Activated CD8-positive, alpha-beta memory T cell treated with anti-CD3 and anti-CD28 coated beads, Interleukin-2, amount 50 U/mL, for 48 hours (primary cell): Measurements from ENCODE around the gene LYPLA2.
"Not testable (repeated sequence)": the region's sequence is repeated elsewhere in the genome, so short reads cannot be mapped to it uniquely, and the experiment has no call there.

Source experiments
- DNase-seq: peaks from one replicate; pipeline ENCODE4 v3.0.0-alpha.2; 2020

The LYPLA2 gene

GRCh38 chr1:23801338-23801748 lies 10.4 kb downstream of the LYPLA2 start:
- DNase-seq = no peak

DNA sequence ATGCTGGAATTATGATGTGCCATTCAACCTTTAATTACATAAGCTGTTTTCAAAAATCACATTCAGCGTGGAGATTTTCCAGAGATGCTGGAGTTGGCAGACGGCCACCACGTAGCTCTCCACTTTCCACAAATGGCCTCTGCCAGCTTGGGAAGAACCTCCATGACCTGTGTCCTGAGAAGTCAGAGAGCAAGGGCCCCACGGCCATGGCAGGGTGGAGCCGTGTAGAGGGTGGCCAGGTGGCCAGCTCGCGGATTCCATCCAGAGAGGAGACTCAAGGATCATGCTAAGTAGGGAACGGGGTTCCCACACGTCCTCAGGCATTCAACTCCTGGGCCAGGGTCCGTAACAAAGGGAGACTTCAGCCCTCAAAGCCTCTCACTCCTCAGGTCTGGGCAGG lies 10.9 kb downstream of the LYPLA2 start:
- DNase-seq = no peak

DNA sequence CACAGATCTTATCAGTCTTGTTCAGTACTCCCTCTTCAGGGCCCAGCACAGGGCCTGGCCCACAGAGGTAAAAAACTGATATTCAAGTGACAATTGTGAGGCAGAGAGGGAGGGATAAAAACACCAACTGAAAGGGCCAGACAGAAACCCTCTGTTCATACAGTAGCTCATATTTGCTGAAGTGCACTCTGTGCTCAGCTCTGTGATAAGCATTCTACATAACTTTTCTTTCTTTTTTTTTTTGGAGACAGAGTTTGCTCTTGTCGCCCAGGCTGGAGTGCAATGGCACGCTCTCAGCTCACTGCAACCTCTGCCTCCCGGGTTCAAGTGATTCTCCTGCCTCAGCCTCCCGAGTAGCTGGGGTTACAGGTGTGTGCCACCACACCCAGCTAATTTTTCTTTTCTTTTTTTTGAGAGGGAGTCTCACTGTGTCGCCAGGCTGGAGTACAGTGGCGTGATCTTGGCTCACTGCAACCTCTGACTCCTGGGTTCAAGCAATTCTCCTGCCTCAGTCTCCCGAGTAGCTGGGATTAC lies 11.9 kb downstream of the LYPLA2 start:
- not testable (repeated sequence) for DNase-seq

DNA sequence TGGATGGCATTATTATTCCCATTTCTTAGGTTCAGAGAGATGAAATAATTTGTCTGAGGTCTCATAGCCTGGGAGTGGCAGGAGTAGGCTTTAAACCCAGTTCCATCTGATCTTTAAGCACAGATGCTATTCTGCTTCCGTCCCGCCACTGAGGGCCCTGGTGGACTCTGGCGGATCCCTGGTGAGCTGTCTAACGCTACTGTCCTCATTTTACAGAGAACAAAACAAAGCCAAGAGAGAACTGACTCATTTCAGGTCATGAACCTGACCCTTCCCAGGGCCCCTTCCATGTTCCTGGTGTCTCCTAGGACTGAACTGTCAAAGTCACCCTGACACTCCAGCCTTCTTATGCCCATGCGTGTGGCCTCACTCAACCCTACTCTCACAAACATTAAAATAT lies 12.7 kb downstream of the LYPLA2 start:
- DNase-seq = no peak

DNA sequence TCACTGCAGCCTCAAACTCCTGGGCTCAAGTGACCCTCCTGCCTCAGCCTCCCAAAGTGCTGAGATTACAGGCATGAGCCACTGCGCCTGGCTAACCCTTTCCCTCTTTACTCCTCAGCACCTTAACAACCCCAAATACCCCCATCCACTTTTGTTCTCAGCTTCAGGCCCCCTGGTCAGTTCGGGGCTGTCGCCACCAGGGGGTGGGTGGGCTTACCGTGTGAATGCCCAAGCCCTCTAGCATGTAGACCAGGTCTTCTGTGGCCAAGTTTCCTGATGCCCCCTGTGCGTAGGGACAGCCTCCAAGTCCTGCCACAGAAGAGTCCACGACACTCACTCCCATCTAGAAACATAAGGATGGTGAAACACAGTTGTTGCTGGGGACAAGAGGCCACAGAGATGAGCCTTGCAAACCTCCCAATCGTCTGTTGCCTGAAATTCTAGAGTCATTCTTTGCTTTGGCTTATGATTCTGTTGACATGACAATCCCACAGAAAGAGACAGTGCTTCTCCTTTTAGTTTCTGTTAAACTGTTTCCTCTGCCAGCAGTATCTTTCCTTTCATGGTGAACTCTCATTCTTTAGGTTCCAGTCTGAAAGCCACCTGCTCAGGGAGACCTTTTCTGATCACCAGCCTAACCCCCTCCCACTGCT lies 13.4 kb downstream of the LYPLA2 start:
- no peak for DNase-seq

- DNase-seq = no peak
Measured at GRCh38 chr1:23805025-23805424, 14.1 kb downstream of the LYPLA2 start.

DNA sequence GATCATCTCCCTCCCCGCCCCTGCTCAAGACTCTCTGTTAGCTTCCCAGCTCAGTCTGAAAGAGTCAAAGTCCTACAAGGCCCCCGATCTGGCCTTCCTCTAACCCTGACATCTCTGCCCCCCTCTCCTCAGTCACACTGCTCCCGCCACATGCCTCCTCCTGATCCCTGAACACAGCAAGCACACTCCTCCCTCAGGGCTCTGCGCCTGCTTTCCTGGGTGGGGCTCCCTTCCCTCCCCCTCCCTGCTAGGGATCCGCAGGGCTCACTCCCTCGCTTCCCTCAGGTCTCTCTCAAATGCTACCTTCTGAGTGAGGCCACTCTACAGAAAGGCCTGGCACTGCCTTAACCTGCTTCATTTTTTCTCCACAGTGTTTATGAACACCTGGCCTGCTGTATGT lies 15.3 kb downstream of the LYPLA2 start:
- no peak for DNase-seq

GRCh38 chr1:23807453-23807852 lies 16.5 kb downstream of the LYPLA2 start:
- DNase-seq = no peak

DNA sequence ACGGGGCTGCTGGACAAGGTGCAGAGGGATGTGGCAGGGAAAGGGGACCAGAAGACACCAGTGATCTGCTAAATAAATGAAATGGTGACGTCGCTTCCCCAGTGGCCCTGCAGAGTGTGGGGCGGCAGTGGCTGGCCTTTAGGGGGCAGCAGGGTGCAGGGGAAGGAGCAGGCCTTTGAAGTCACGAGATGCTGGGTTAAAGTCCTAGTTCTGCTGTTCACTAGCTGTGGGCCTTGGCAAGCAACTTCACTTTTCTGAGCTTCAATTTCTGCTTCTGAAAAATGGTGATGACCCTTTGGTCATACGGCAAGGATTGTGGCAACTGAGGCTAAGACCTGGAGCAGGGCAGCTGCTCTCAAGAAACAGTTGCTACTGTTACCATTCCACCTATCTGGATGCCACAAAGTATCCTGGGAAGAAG lies 18.8 kb downstream of the LYPLA2 start:
- peak; percentile 87 for DNase-seq

DNA sequence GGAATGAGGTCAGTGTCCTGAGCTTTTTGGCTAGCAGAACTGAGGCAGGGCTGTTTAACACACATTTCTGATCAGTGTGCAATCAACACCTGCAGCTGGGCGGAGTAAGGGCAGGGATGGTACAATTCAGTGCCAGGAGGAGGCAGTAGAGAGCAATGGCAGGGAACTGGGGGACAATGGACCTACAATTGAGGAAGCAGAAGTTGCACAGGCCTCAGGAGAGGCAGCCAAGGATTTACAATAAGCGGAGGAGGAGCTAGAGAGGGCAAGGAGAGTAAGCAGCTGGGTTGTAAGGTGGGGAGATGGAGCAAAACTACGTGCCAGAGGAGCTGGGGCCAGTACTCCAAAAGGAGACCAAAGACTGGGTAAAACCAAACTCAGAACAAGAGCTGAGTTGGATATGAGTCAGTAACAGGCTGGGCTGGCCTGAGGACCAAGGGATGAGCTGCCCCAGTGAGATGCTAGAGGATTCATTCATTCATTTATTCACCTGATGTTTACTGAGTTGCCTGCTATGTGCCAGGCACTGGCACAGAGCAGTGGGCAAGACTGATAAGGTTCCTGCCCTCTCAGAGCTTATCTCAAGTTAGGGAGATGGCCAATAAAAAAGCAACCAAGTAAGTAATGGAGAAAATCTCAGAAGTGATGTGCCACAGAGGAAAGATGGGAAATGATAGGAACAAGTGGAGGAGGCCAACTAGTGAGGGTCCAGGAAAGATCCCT lies 20.0 kb downstream of the LYPLA2 start:
- DNase-seq = peak; percentile 74

- DNase-seq = no peak
Measured at GRCh38 chr1:23814016-23814415, 23.1 kb downstream of the LYPLA2 start.

GRCh38 chr1:23816361-23816760 lies 25.4 kb downstream of the LYPLA2 start:
- DNase-seq = no peak

- DNase-seq = no peak
Measured at GRCh38 chr1:23816906-23817305, 26.0 kb downstream of the LYPLA2 start.

DNA sequence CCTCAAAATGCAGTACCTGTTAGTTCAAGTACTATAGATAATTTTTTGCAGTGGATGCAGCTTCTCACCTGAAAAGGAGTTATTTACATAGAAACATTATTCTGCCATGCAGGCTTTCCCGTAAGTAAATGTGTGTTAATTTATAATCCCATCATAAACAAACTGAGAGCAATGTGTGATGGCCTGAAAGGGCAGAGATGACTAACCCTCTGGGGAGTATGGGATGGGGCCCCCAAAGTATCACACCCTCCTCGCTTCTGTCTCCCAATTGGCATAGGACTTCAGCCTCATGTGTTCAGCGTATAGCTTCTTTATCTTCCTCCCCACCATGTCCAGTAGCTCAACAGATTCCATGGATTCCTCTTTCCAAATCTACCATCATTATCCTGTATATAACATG lies 26.7 kb downstream of the LYPLA2 start:
- DNase-seq = no peak

- no peak for DNase-seq
Measured at GRCh38 chr1:23823767-23824166, 32.8 kb downstream of the LYPLA2 start.

GRCh38 chr1:23824711-23825075 lies 33.7 kb downstream of the LYPLA2 start:
- DNase-seq = no peak

DNA sequence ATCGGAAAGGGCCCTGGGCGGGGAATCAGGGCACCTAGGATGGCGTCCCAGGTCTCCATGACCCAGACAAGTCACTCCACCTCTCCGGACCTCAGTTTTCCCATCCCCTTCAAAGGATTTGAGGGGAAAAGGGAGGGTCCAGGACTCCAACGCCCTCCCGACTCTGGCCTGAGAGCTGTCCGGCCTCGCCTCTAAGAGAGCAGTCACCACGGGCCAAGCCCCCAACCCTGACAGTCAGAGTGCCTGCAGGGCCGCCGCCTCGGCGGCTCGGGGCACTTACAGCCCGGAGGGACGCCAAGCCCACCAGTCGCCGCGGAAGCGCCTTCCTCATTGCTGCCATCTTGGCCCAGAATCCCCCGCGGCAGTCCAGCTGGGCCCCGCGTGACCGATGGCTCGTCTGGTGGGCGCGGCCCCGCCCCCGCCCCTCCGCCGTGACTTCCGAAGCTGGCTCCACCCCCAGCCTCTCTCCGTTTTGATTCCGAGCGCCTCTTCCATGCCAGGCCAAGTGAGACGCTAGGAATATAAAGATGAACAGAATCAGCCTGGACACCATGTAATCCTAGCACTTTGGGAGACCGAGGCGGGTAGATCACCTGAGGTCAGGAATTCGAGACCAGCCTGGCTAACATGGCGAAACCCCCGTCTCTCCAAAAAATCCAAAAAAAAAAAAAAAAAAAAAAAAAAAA lies 34.3 kb downstream of the LYPLA2 start, which contains the start of gene HMGCL:
HMGCL (minus strand) TSS at position 354 of the 686 bp plus-strand sequence; CDS start at position 340, 14 bp downstream.
- peak; percentile 92 for DNase-seq

DNA sequence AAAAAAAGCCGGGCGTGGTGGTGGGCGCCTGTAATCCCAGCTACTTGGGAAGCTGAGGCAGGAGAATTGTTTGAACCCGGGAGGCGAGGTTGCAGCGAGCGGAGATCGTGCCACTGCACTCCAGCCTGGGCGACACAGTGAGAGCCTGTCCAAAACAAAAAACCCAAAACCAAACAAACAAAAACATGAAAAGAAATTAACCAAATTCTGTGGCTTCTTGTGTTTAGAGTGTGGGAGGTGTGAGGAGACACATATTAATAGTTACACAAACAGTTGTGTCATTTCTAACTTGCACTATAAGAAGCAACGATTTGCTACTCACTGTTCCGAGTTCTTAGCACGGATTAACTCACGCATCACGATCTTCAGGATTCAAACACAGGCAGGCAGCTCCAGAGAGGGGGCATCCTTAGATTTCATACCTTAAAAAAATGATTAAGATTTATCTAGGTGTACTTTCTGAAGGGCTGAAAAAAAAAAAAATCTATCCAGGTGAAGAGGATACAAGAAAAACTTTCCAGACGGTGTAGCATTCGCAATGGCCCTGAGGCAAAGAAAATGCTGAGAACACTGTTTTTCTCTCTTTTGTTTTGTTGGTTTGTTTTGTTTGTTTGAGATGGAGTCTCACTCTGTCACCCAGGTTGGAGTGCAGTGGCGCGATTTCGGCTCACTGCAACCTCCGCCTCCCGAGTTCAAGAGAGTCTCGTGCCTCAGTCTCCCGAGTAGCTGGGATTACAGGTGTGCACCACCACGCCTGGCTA lies 35.0 kb downstream of the LYPLA2 start:
- DNase-seq = no peak

DNA sequence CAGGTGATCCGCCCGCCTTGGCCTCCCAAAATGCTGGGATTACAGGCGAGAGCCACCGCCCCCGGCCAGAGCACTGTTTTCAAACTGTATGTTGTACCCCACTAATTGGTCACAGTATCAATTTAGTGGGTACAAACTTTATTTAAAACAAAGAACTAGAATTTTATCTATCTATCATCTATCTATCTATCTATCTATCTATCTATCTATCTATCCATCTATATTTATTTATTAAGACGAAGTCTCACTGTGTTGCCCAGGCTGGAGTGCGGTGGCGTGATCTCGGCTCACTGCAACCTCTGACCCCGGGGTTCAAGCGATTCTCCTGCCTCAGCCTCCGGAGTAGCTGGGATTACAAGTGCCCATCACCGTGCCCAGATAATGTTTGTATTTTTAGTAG lies 35.6 kb downstream of the LYPLA2 start:
- not testable (repeated sequence) for DNase-seq

DNA sequence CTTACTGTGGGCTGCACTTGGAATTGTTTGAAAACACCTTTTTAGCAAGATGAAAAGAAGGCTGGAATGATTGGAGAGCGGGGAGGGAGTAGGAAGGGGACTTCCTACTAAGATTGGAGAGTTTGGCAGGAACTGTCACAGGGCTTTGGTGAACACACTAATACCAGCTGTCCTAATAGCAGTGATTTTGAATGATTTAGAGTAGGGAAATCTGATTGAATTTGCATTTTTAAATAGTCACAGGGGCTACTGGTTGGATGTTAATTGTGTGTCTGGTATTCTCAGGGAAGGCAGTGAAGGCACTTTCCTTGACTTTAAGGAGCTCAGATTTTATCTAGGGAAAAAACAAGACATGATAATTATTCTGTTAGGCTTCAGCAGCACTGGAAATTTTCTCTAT lies 36.8 kb downstream of the LYPLA2 start:
- no peak for DNase-seq

- DNase-seq = not testable (repeated sequence)
Measured at GRCh38 chr1:23834156-23834555, 43.2 kb downstream of the LYPLA2 start.

DNA sequence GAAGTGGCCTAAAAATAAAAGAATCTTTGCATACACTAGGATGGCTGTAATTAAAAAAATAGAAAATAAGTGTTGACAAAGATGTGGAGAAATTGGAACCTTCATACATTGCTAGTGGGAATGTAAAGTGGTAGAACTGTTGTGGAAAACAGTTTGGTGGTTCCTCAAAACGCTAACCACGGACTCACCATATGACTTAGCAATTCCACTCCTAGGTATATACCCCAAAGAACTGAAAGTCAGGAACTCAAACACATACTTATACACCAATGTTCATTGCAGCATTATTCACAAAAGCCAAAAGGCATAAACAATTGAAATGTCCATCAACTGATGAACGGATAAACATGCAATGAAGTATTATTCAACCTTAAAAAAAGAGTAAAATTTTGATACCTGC lies 45.1 kb downstream of the LYPLA2 start:
- DNase-seq = no peak

DNA sequence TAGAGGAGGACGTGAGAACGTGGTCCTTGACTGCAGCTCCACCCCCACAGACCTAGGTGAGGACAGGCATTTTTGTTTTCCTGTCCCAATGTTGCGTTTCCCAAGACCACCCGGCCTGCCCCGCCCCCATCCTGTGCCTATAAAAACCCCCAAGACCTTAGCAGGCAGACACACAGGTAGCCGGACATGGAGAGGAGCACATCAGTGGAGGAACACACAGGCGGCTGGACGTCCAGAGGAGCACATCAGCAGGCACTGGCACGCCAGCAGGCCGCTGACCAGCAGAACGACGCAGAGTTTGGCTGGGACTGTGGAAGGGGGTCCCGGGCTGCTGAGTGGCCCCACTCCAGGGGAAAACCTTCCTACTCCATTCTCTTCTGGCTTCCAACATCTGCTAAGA lies 47.0 kb downstream of the LYPLA2 start:
- peak; percentile 52 for DNase-seq
